GM19025 (cell line): ENCODE results near the gene TUBGCP2.

Source experiments
- ATAC-seq: cut with Tn5 transposase; IDR thresholded peaks from one replicate; pipeline ENCODE4 v1.9.1; 2021; ENCODE audit warnings: mild to moderate bottlenecking, low read depth, moderate library complexity; ENCODE audit not compliant: unreplicated experiment

Gene TUBGCP2

DNA sequence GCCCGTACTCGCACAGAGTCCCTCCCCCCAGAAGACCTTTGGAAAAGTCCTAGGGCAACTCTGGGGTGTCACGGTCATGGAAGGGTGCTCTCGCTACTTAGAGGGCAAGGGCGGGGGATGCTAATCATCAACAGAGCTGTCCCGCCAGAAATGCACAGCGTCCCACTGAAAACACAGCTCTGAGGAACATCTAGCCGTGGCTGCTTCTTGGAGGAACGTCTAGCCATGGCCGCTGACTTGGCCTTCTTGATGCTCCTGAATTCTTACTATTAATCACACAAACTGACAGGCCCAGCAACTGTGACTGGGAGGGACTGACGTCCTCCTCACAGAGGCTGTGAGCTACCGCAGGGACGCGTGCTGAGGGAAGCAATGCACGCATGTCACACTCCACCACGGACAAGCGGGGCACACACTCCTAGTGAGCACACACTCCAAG is 1.7 kb downstream of the TUBGCP2 start:
- ATAC-seq: no peak

DNA sequence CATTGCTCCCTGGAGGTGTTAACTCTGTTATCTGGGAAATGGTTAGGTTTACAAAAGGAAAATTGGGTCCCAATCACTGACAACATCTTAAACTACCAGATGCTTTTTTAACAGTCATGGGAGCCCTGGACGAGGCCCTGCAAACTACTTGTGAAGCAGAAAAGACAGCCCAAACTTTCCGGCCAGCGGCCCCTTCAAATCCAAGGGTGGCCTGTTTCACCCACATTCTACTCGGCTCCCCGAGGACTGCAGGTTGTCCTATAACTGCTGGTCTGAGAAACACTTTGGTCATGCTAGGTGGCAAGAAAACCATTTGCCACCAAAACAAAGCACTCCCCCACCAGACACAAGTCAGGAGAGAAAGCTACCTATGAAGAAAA is 2.6 kb downstream of the TUBGCP2 start:
- ATAC-seq: no peak

DNA sequence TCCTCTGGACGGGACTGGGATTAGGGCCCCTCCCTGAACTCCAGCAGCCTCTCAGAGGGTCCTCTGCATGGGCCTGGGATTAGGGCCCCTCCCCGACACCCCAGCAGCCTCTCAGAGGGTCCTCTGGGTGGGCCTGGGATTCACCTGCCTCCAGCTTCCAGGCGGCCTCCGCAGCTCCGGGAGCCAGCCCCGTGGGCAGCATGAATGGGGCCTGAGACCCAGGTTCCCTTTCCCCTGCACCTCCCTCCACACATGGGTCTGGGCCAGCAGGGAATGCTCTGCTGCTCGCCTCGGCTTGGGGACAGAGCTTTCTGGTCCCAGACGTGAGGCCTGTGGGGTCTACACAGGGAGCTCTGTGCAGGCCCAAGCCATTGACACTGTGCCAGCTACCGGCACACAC is 5.5 kb downstream of the TUBGCP2 start:
- no peak for ATAC-seq

DNA sequence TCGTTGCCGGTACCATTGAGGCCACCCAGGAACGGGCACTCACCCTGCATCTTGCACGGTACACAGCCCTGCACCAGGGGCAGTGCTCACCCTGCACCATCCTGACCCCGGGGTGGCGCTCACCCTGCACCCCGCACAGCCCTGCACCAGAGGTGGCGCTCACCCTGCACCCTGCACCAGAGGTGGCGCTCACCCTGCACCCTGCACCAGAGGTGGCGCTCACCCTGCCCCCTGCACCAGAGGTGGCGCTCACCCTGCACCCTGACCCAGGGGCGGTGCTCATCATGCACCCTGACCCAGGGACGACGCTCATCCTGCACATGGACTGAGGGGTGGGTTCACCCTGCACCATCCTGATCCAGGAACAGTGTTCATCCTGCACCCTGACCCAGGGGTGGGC is 6.4 kb downstream of the TUBGCP2 start:
- ATAC-seq: no peak

DNA sequence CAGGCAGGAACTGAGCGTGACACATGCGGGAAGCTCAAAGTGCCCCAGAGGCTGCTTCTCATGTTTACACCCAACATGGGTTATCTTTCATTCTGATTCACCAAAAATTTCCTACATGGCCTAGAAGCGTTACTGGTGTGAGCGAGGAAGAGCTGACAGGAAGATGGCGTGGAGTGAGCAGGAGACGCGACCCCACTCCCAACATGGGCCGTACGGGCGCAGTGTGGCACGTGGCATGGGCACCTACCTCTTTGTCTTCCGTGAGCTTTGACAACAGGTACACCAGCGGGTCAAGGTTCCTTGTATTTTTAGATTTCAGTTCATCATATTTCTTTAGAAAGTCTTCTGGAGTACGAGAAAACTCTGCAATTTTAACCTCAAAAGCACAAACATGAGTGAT is 8.9 kb downstream of the TUBGCP2 start:
- no peak for ATAC-seq

DNA sequence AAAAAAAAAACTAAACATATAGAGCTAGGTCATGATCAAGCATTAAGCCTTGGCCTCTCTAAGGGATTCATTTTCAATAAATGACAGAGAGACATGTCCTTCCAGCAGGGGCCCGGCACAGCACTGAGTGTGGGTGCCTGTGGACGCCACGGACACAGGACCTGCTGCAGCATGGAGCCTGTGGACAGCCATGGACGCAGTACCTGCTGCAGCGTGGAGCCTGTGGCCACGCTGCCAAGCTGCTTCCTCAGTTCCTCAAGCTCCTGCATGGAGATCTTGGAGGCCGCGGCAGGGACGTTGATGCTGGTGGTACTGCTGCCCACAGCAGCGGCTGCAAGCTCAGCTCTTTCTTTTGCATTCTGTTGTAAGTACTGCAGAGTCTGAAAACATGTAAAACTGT is 9.4 kb downstream of the TUBGCP2 start:
- ATAC-seq: no peak

DNA sequence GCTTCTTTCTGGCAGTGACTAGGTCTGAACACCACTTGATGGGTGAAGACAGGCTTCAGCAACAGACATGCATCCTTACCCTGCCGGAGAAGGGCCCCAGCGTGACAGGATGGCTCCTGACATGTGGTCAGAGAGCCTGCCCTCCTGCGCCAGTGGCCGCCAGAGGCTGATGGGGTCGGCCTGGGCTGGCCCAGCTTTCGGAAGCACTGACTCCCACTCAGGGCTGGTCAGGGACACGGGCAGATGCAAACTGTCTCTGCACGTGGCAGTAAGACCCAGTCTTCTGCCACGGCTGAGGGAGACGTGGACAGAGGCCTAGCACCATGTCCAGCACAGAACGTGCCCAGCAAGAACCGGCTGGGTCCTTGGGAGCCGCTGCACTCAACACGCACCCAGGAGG is 10.2 kb downstream of the TUBGCP2 start:
- ATAC-seq: no peak

DNA sequence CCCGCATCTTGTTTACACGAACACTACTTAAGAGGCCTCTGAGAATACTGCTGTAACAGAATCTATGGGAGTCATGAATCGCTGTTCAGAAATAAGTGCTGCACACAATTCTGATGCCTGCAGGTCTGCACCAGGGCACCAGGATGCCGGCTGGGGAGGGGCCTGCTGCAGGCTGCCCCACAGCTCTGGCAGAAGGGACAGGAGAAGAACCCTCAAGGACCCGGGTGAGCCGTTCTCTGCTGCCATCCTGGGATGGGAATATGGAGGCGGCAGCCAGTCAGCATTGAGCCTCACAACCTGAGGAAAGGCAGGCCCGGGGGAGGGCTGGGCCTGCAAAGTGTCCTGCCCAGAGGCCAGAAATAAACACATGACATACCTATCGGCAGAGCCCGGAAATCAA is 11.2 kb downstream of the TUBGCP2 start:
- no peak for ATAC-seq

DNA sequence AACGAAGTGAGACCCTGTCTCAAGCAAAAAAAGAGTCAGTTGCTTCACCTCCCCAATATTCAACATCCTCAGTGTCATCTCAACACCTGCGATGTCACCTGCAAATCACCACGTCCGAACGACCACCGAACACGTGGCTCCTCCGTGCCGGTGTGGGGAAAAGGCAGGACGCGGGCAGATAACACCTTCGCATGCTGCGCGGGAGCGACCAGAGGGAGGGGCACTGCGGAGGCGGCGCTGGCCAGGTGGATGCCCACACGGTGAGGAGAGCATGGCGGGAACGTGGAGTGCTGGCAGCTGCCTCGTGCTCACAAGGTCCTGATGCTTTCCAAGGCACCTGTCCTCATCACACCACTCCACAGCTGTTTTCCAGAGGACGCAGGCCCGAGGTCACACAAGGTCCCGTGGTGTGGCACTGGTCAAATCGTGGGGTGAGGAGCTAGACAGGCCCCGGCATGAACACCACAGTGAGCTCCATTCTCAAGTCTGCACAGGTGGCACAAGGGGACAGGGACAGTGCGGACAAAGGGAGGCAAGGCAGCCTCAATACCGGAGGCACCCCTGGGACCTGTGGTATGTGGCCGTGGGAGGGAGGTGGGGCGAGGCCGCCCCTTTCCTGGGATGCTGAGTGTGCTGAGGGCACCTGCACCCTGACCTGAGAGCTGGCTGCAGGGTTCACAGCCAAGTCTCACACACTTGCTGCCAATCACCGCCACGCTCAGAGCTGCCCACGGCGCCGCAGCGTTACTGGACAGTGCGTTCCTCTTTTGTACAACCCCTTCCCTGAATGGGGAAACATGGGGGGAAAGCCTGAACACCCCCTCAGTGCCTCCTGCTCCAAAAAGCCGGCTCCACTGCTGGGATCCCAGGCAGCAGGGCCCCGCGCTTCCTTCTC is 13.0 kb downstream of the TUBGCP2 start:
- no peak for ATAC-seq

DNA sequence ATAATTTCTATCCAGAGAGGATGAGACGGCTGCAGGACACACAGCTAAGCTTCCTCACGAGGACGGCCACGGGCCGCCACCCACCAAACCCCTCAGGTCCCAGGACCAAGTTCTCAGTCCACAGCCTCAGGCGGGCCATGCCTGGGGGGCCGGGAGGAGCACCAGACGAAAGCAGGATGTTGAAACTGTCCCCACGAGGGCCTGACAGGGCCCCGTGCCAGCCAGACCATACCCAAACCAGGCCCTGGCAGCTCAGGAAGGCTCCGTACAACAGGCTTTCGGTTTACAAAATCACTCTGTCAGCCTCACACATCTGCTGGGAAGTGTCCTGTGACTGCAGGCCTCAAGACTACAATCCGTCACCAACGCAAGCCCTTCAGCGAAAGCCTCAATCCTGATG is 14.5 kb downstream of the TUBGCP2 start:
- no peak for ATAC-seq

DNA sequence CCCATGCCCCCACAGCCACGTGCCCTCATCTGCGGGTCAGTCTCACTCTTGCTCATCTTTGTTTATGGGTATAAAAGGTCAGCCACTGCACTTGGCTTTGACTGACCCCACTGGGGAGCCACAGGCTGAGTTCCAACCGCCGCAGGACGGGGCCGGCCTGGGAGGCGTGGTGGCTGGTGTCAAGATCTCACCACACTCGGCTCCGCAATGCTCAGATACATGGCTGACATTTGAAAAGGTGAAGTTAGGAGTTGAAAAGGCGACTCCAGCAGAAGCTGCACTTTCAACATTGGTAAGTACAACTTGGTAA is 14.9 kb downstream of the TUBGCP2 start:
- ATAC-seq: no peak

DNA sequence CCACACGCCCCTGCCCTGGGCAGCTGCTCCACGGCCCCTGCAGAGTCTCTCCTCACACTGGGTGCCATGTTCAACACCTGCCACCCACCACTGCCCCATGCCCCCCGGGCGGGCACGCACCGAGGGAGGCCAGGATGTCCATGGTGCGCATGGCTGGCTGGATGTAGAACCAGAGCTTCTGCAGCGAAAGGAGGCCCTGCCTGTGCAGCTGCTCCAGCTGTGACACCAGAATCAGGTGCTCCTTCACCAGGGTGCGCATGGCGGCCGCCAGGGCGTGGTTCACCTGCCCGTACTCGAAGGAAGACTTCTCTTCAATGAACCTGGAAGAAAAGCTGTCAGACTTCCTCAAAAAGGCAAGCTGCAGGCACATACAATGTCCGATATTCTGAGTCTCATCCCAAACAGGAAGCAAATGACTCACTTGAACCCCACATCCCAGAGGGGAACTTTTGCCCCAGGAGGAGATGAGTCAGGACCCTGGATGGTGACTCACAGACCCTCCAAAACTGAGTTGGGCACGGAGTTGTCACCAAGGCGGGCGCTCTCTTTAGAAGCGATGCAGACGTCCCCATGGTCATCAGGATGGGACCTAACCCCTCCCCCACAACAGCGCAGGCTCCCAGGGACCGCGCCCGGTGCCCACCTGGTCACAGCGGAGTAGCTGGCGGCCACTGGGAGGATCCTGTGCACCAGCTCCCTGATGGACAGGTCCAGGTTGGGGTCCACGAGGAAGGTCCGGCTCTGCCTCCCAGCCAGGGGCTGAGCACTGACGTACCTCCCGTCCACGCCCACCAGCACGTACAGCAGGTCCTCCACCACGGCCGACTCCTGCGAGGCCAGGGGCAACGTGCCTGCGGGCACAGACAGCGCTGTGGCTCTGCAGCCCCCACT is 15.5 kb downstream of the TUBGCP2 start:
- no peak for ATAC-seq

DNA sequence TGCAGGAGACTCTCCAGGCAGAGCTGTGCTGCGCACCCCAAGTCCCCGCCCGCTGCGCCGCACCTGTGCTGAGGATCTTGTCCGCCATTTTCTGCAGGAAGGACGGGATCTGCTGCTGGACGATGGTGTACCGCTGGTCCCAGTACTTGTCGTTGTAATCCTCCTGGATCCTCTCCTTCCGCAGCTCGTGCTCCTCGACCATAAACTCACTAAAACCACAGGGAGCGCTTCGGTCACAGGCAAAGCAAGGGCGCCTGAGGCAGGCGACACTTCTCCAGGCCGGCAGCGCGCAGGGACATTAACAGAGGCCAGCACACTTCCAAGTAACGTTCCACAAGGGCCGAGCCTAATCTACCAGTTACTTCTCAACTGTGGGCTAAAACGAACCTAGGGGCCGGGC is 18.9 kb downstream of the TUBGCP2 start:
- ATAC-seq: no peak

DNA sequence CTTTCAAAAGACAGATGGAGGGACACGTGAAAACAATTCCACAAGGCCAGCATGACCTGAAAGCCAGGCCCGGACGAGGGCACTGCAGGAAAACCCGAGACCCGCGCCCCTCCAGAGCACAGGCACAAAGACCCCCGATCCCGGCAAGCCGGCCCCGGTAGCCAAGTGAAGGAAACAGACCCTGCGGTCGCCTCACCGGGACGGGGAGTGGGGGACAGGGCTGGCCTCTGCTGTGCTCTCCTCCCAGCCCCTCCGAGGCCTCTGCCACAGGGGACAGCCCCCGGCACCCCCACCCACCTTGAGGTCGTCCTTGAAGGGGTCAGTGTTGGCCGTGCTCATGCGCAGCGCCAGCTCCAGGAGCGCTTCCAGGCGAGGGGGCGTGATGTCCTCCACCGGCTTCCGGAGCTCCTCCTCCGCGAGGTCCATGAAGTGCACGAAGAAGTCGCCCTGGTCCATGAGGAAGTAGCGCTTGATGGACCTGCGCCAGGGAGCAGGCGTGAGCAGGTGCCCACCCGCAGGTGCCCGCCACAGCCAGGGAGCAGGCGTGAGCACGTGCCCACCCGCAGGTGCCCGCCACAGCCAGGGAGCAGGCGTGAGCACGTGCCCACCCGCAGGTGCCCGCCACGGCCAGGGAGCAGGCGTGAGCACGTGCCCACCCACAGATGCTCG is 20.7 kb downstream of the TUBGCP2 start:
- no peak for ATAC-seq

DNA sequence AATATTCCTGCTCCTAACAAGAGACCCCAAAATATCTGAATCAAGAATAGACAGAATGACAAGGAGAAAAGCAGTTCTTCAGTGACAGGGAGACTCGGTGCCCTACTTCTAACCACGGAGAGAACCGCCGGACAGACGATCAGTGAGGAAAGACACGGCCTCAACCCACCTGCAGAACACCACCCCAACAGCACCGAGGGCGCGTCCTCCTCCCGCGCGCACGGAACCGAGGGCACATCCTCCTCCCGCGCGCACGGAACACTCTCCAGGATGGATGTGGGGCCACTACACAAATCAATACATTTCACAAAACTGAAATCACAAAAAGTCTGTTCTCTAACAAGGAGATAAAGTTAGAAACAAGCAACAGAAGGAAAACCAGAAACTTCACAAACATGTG is 22.3 kb downstream of the TUBGCP2 start:
- ATAC-seq: no peak

DNA sequence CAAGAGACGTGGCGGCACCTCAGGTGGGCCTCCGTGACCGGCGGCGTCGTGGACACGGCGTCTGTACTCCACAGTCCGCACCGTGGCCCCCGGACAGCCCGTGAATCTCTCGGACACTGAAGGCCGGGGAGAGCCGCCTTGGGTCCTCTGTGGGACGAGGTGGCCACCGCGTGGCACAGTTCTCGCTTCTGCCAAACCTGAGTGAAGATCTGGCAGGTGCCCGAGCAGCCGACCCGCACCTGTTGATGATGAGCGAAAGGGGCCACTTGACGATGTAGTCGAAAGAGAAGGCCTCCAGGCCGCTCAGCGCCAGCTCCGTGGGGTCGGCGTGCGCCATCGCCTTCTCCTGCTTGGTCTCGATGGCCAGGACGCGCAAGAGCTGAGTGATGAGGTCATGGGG is 23.5 kb downstream of the TUBGCP2 start:
- ATAC-seq: no peak

DNA sequence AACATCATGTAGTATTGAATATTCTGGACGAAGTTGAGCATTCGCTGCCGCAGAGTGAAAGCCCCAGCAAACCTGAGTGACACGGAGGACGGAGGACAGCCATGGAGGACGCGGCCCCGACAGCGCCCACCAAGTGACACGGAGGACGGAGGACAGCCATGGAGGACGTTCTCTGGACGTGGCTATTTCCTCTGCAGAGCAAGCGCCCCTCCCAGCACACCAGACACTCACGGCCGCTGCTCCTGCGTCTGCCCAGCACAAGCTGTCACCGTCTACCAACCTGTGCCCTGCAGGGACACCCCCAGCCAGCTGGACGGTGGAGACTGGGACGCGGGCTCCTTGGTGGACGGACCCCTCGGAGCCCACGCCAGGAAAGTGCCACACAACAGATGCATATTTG is 24.7 kb downstream of the TUBGCP2 start:
- ATAC-seq: no peak

DNA sequence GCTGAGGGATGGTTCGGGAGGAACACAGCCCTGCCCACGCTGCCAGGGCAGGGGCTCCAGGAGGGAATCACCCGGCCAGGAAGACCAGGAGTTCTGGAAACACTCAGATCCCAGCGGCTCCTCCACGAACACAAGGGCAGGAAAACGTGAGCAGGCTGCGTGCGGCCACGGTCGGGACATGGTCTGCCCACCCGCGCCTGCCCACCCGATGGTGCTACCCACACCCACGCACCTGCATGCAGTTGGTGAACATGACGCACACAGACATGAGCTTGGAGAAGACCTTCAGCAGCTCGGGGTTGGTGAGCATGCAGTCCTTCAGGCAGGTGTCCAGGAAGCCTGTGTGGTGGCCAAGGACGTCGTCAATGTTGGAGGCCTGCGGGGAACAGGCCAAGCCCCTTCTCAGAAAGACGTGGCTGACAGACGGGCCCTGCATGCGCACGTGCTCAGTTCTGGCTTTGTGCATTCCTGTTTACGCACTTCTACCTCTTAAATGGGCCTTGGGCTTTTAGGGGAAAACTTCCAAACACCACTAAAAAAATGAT is 25.8 kb downstream of the TUBGCP2 start:
- no peak for ATAC-seq

DNA sequence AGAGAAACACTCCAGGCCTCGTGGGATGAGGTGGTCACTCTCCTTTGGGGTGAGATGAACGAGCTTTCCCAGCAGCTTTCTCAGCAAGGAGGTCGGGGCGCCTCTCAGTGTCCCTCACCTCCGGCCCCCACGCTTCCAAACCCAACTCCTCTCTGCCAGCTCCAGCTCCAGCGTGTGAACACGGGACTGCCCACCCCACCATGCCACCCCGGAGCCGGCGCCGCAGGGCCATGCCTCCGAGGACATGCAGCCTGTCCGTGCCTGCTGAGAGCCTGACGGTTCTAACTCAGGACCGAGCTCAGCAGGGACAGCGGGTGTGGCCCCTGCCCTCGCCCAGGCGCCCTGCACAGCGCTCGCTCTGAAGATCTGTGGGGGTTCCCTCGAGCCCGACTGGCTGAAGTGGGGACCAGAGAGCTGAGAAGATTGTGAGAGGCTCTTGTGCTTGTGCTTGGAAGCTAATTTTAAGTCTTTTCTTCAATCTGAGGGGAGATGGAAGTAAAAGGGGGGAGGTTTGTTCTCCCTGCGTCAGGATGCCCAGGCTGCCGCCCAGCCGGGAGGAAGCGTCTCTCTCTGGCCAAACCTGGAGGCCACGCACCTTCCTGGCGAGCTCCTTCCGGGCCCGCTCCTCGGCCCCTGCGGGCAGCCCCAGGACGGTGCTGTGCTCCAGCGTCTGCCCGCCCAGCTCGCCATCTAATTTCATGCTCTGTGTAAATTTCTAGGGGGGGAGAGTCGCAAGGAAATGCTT is 26.9 kb downstream of the TUBGCP2 start:
- ATAC-seq: no peak

DNA sequence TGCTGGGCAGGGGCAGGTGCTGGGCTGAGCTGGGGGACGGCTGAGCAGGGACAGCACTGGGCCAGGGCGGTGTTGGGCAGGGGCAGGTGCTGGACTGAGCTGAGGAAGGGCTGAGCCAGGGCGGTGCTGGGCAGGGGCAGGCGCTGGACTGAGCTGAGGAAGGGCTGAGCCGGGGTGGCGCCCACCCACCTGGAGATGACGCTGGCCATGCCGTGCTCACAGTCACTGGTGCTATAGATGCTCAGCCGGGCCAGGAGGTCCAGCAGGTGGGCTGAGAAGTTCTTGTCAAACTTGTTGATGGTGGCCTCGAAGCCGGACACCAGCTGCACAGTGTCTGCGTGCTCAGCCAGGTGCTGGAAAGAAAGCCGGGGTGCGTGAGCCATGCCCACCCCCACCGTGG is 27.6 kb downstream of the TUBGCP2 start:
- ATAC-seq: no peak
